ENCODE data around the gene RGL2. TPM values are rescaled to one million over a fixed set of nuclear protein-coding genes. Genes with fewer than 3 reads are reported as not detected.
"Not testable (repeated sequence)": the region's sequence is repeated elsewhere in the genome, so short reads cannot be mapped to it uniquely, and the experiment has no call there.

The RGL2 gene
- total RNA-seq: 42.3 and 45.5 TPM in 2 replicates

- DNase-seq (ENCODE audit: low read depth): no peak
- TF ChIP-seq CTCF (IDR thresholded peaks at IDR 0.05; ENCODE audit: insufficient read depth, low read length, poor library complexity, severe bottlenecking): no peak
- peak within 1 kb of the TSS; percentile 82 for H3K4me3 ChIP-seq (ENCODE audit: low read depth, low read length)
- no peaks in the 10 kb centered on the region for H3K27me3 ChIP-seq (ENCODE audit: control insufficient read depth, insufficient read depth, low read length)
- peaks cover 1% of the 10 kb centered on the region for H3K36me3 ChIP-seq (ENCODE audit: control insufficient read depth, insufficient read depth, low read length)
Measured at GRCh38 chr6:33298773-33299236, at the start of gene RGL2. TSS of gene RGL2 (minus strand) at chr6:33298942. CDS start at chr6:33298610, 332 bp downstream.

GRCh38 chr6:33347816-33348215, 49.1 kb upstream of the RGL2 start:
- no peak for TF ChIP-seq CTCF (IDR thresholded peaks at IDR 0.05; ENCODE audit: insufficient read depth, low read length, poor library complexity, severe bottlenecking)
- peaks cover 3% of the 10 kb centered on the region for H3K27me3 ChIP-seq (ENCODE audit: control insufficient read depth, insufficient read depth, low read length)
- H3K4me3 ChIP-seq (ENCODE audit: low read depth, low read length): no peak overlapping the region
- H3K36me3 ChIP-seq (ENCODE audit: control insufficient read depth, insufficient read depth, low read length): no peaks in the 10 kb centered on the region
- DNase-seq (ENCODE audit: low read depth): no peak

- DNase-seq (ENCODE audit: low read depth); H3K27me3 ChIP-seq (ENCODE audit: control insufficient read depth, insufficient read depth, low read length); H3K36me3 ChIP-seq (ENCODE audit: control insufficient read depth, insufficient read depth, low read length); H3K4me3 ChIP-seq (ENCODE audit: low read depth, low read length): not testable (repeated sequence)
Measured at GRCh38 chr6:33346972-33347371, 48.2 kb upstream of the RGL2 start.

GRCh38 chr6:33344701-33345697, 46.3 kb upstream of the RGL2 start:
- peak; percentile 55 for DNase-seq (ENCODE audit: low read depth)
- peaks cover 3% of the 10 kb centered on the region for H3K27me3 ChIP-seq (ENCODE audit: control insufficient read depth, insufficient read depth, low read length)

GRCh38 chr6:33343953-33344611, 45.3 kb upstream of the RGL2 start:
- DNase-seq (ENCODE audit: low read depth): no peak
- peaks cover 3% of the 10 kb centered on the region for H3K27me3 ChIP-seq (ENCODE audit: control insufficient read depth, insufficient read depth, low read length)
- no peaks in the 10 kb centered on the region for H3K36me3 ChIP-seq (ENCODE audit: control insufficient read depth, insufficient read depth, low read length)
- TF ChIP-seq CTCF (IDR thresholded peaks at IDR 0.05; ENCODE audit: insufficient read depth, low read length, poor library complexity, severe bottlenecking): no peak
- H3K4me3 ChIP-seq (ENCODE audit: low read depth, low read length): no peak overlapping the region

More at GRCh38 chr6:33344701-33345697, 46.3 kb upstream of the RGL2 start:
- Histone ChIP-seq H3K4me3 (ENCODE audit: low read depth, low read length) (no peak overlapping the region), H3K36me3 (ENCODE audit: control insufficient read depth, insufficient read depth, low read length) (no peaks in the 10 kb centered on the region)
- peak; percentile 43 for TF ChIP-seq CTCF (IDR thresholded peaks at IDR 0.05; ENCODE audit: insufficient read depth, low read length, poor library complexity, severe bottlenecking)

GRCh38 chr6:33343606-33343952, 44.8 kb upstream of the RGL2 start:
- not testable (repeated sequence) for H3K36me3 ChIP-seq (ENCODE audit: control insufficient read depth, insufficient read depth, low read length); H3K27me3 ChIP-seq (ENCODE audit: control insufficient read depth, insufficient read depth, low read length); H3K4me3 ChIP-seq (ENCODE audit: low read depth, low read length); DNase-seq (ENCODE audit: low read depth)
